GM06990 (cell line): ENCODE data around the gene CD63.
A peak's percentile ranks its signal among the peaks of the same experiment; 100 is the strongest.

Experiments
- DNase-seq: peaks from one replicate; pipeline ENCODE4 v3.0.0-alpha.2; 2011; ENCODE audit not compliant: insufficient read length; ENCODE audit errors: extremely low read depth
- H3K27me3 ChIP-seq: replicated peaks from 2 replicates; pipeline ENCODE4 v1.6.0; 2011; ENCODE audit warnings: low read length; ENCODE audit not compliant: control insufficient read depth, insufficient read depth
- H3K36me3 ChIP-seq: 2 replicates; pipeline ENCODE4 v1.5.1; 2011; ENCODE audit warnings: low read length; ENCODE audit not compliant: control insufficient read depth, insufficient read depth
- H3K4me3 ChIP-seq: replicated peaks from 2 replicates; pipeline ENCODE4 v1.5.1; 2011; ENCODE audit warnings: low read depth, mild to moderate bottlenecking, control low read depth, low read length
- CTCF ChIP-seq: IDR thresholded peaks from 2 replicates; pipeline ENCODE4 v1.5.1; 2011; ENCODE audit warnings: low read length, control low read depth, mild to moderate bottlenecking, inconsistent platforms; ENCODE audit not compliant: insufficient read depth, poor library complexity, severe bottlenecking

Gene CD63

GRCh38 chr12:55724940-55725309, 3.9 kb downstream of the CD63 start:
- no peak for DNase-seq
- Histone ChIP-seq H3K36me3 (peaks cover 9% of the 10 kb centered on the region), H3K27me3 (no peaks in the 10 kb centered on the region), H3K4me3 (no peak overlapping the region)
- TF ChIP-seq CTCF, result no peak

- DNase-seq, result no peak
- no peaks in the 10 kb centered on the region for H3K27me3 ChIP-seq
- peak; percentile 75 for TF ChIP-seq CTCF
- H3K36me3 ChIP-seq, result peaks cover 9% of the 10 kb centered on the region
- no peak overlapping the region for H3K4me3 ChIP-seq
Observed at GRCh38 chr12:55724226-55724939, 4.4 kb downstream of the CD63 start.

- H3K4me3 ChIP-seq, result no peak overlapping the region
- TF ChIP-seq CTCF, result no peak
- peaks cover 9% of the 10 kb centered on the region for H3K36me3 ChIP-seq
- no peak for DNase-seq
- no peaks in the 10 kb centered on the region for H3K27me3 ChIP-seq
Observed at GRCh38 chr12:55723516-55724225, 5.1 kb downstream of the CD63 start.

GRCh38 chr12:55722948-55723347, 5.9 kb downstream of the CD63 start:
- Histone ChIP-seq H3K36me3 (peaks cover 9% of the 10 kb centered on the region), H3K27me3 (no peaks in the 10 kb centered on the region), H3K4me3 (no peak overlapping the region)
- no peak for DNase-seq
- no peak for TF ChIP-seq CTCF

- DNase-seq, result no peak
- Histone ChIP-seq H3K27me3 (no peaks in the 10 kb centered on the region), H3K36me3 (peaks cover 9% of the 10 kb centered on the region), H3K4me3 (no peak overlapping the region)
- no peak for TF ChIP-seq CTCF
Observed at GRCh38 chr12:55721601-55722213, 7.1 kb downstream of the CD63 start.
